ENCODE results near the gene ZNF154. TPM values are rescaled to one million over a fixed set of nuclear protein-coding genes. Genes with fewer than 3 reads are reported as not detected.

Gene ZNF154
- polyA plus RNA-seq, 4 donors: 0.27 to 16.7 (median 1.4) TPM; not detected in 1

DNA sequence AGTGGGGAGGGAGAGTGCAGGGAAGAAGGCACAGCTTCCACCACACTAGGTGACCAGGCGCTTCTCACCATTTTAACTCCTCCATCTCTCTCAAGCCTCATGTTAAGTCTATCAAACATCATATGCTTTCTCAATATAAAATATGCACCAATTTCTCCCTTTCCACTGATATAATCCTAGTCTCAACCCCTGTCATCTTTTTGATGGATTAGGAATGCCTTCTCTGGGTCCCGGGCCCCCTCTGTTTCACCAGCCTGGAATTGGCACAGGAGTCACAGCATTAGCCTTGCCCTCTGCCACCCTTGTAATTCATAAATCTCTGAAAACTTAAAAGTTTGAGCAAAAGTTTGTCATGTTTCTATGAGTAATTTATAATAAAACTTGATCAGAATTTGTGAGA lies 40.4 kb downstream of the ZNF154 start, which contains the start of gene ZSCAN4:
Gene ZSCAN4 (plus strand): TSS at position 301 of the 400 bp plus-strand sequence. CDS start 7,211 bp downstream, outside the sequence.
- Histone ChIP-seq H3K9me3 (ENCODE audit: control insufficient read depth in 2 of 2, insufficient read depth in 1 of 2, low read depth in 1 of 2, low read length in 1 of 2) (no peaks in the 10 kb centered on the region), H3K27me3 (ENCODE audit: control insufficient read depth in 3 of 3, insufficient read depth in 3 of 3, low read length in 3 of 3) (peaks cover 0 to 6% (median 4%) of the 10 kb centered on the region in 3 donors), H3K27ac (ENCODE audit: low read depth in 1 of 3, low read length in 2 of 3) (no peak within 1 kb of the TSS), H3K4me1 (ENCODE audit: control insufficient read depth in 3 of 3, insufficient read depth in 2 of 3, low read depth in 1 of 3, low read length in 2 of 3) (no peaks in the 10 kb centered on the region), H3K36me3 (ENCODE audit: control insufficient read depth in 3 of 3, insufficient read depth in 2 of 3, low read depth in 1 of 3, low read length in 3 of 3) (no peaks in the 10 kb centered on the region), H3K4me3 (ENCODE audit: low read depth in 1 of 3, low read length in 3 of 3) (no peak within 1 kb of the TSS)
- FAIRE-seq: no peak
- no peak for DNase-seq
- 88 to 100% (median 95%) methylated on average over 2 of the region's 2 CpGs for WGBS, 3 donors

DNA sequence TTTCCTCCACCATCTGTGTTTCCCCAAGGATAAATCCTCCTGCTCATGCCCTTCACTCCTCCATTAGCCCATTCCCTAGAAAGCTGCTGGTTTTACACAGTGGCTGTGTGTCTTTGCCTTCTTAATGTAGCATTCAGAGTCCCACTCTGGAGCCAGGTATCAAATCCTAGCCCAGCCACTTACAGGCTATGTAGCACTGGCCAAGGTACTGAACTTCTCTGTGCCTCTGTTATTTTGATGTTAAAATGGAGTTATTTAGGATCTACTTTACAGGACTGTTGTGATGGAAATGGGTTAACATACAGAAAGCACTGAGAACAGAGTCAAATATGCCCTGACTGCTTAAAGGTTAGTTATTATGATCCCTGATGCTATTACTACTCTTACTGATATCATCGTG lies 41.8 kb downstream of the ZNF154 start:
- H3K36me3 ChIP-seq (ENCODE audit: control insufficient read depth in 3 of 3, insufficient read depth in 2 of 3, low read depth in 1 of 3, low read length in 3 of 3): no peaks in the 10 kb centered on the region
- WGBS, 3 donors: 73 to 80% (median 79%) methylated on average over 1 of the region's 1 CpG

DNA sequence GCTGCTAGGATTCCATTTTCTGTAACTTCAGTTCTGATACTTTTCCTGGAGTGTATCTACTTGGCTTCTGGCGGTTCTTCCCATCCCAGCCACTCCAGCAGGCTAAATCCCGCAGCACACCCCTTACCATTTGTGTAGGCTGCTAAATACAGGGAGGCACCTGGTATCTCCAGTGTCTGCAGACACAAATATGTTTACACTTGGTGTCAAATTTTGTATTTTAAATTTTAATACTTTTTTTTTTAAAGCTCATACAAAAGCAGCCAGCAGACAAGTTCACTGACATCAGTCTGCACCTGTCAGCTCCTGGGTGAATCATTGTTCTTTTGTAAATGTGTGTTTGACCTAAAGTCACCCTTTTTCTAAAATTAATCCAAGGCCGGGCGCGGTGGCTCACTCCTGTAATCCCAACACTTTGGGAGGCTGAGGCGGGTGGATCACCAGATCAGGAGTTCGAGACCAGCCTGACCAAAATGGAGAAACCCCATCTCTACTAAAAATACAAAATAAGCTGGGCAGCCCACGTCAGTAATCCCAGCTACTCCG lies 43.7 kb downstream of the ZNF154 start:
- no peaks in the 10 kb centered on the region for H3K9me3 ChIP-seq (ENCODE audit: control insufficient read depth in 2 of 2, insufficient read depth in 1 of 2, low read depth in 1 of 2, low read length in 1 of 2)
- no peak overlapping the region for H3K4me3 ChIP-seq (ENCODE audit: low read depth in 1 of 3, low read length in 3 of 3)
- no peaks in the 10 kb centered on the region for H3K4me1 ChIP-seq (ENCODE audit: control insufficient read depth in 3 of 3, insufficient read depth in 2 of 3, low read depth in 1 of 3, low read length in 2 of 3)
- H3K36me3 ChIP-seq (ENCODE audit: control insufficient read depth in 3 of 3, insufficient read depth in 2 of 3, low read depth in 1 of 3, low read length in 3 of 3): no peaks in the 10 kb centered on the region
- H3K27ac ChIP-seq (ENCODE audit: low read depth in 1 of 3, low read length in 2 of 3): no peak overlapping the region
- WGBS, 3 donors: 83 to 88% (median 87%) methylated on average over 9 of the region's 9 CpGs
- FAIRE-seq (no peak), DNase-seq (no peak)
- peaks cover 0 to 4% (median 3%) of the 10 kb centered on the region in 3 donors for H3K27me3 ChIP-seq (ENCODE audit: control insufficient read depth in 3 of 3, insufficient read depth in 3 of 3, low read length in 3 of 3)

More for the DNA sequence above, 41.8 kb downstream of the ZNF154 start:
- Histone ChIP-seq H3K9me3 (ENCODE audit: control insufficient read depth in 2 of 2, insufficient read depth in 1 of 2, low read depth in 1 of 2, low read length in 1 of 2) (no peaks in the 10 kb centered on the region), H3K27me3 (ENCODE audit: control insufficient read depth in 3 of 3, insufficient read depth in 3 of 3, low read length in 3 of 3) (peaks cover 0 to 6% (median 4%) of the 10 kb centered on the region in 3 donors), H3K4me3 (ENCODE audit: low read depth in 1 of 3, low read length in 3 of 3) (no peak overlapping the region), H3K4me1 (ENCODE audit: control insufficient read depth in 3 of 3, insufficient read depth in 2 of 3, low read depth in 1 of 3, low read length in 2 of 3) (no peaks in the 10 kb centered on the region), H3K27ac (ENCODE audit: low read depth in 1 of 3, low read length in 2 of 3) (no peak overlapping the region)
- FAIRE-seq: no peak
- no peak for DNase-seq

DNA sequence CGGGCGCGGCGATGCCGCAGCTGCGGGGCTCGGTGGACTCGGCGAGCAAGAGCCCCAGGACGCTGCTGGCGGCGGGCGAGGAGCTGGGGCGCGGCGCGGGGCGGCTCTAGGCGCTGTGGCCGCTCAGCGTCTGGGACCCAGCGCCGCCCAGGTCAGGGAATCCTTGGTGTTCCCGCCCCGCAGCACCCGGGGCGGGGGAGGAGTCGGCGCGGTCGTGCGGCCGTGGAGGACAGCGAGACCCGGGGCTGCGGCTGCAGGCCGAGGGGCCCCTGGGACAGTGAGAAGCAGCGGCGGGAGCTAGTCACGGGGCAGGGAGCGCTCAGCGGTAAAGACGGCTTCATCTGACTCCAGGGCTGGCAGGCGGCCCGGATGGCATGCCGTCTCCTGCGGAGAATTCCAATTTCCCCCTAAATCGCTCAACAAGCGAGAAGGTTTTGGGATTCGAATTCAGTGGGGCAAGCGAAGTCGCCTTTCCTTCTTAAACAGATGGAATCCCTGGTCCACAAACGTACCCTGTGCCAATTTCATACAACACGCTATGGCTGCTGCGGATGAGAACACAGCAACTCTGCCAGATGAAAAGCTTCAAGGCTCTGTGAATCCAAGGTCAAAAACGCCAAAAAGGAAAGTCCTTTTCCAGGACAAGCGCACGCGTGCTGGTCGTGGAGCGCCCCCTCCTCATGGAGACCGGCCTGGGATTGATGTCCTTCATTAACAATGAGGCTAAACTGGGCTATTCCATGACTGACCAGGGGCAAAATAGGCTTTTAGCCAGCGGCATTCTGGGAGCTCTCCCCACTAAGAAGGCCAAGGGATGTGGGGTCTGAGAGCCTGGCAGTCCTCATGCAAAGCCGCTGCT lies 44.5 kb downstream of the ZNF154 start:
- WGBS, 3 donors: 3 to 7% (median 5%) methylated on average over 44 to 64 of the region's 64 CpGs
- Histone ChIP-seq H3K9me3 (ENCODE audit: control insufficient read depth in 2 of 2, insufficient read depth in 1 of 2, low read depth in 1 of 2, low read length in 1 of 2) (no peaks in the 10 kb centered on the region), H3K36me3 (ENCODE audit: control insufficient read depth in 3 of 3, insufficient read depth in 2 of 3, low read depth in 1 of 3, low read length in 3 of 3) (no peaks in the 10 kb centered on the region), H3K4me1 (ENCODE audit: control insufficient read depth in 3 of 3, insufficient read depth in 2 of 3, low read depth in 1 of 3, low read length in 2 of 3) (no peaks in the 10 kb centered on the region), H3K27me3 (ENCODE audit: control insufficient read depth in 3 of 3, insufficient read depth in 3 of 3, low read length in 3 of 3) (peaks cover 0 to 6% (median 4%) of the 10 kb centered on the region in 3 donors), H3K4me3 (ENCODE audit: low read depth in 1 of 3, low read length in 3 of 3) (peak overlapping the region in 2 of 3 donors; percentile 47 to 48), H3K27ac (ENCODE audit: low read depth in 1 of 3, low read length in 2 of 3) (peak overlapping the region in 2 of 3 donors; percentile 22 to 61)
- DNase-seq (peak; percentile 37 to 84), FAIRE-seq (no peak)

DNA sequence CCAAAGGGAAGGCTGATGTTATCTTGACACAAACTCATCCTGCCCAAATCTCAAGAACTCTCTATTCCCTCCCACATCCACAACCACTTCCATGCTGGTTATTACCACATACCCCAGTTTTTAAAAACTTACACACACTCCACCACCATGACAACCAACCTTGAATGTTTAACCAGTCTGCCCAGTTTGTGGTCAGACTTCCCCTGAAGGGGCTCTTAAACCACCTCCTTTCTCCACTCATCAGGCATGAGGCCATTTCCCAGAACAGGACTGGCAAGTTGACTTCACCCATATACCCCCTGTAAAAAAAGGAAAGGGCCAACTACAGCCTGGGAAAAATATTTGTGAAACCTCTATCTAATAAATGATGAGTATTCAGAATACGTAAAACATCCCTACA lies 52.7 kb downstream of the ZNF154 start:
- WGBS, 3 donors: 86 to 88% (median 88%) methylated on average over 1 of the region's 1 CpG

DNA sequence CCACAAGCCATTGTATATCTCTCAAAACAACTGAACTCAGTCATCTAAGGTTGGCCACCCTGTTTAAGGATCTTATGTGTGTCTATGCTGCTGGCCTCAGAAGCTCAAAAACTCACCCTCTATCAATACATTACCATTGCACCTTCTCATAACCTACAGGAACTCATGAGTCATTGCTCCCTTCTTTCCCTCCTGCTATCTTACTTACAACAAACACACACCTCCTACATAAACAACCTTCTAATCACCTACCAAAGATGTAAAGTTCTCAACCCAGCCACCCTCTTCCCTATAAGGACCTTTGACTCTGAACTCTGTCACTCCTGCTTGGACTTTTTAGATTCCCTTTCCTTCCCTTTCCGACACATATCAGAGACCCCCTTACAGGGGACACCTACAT lies 53.6 kb downstream of the ZNF154 start:
- 32 to 68% (median 38%) methylated on average over 1 of the region's 1 CpG for WGBS, 3 donors

More for the DNA sequence above, 52.7 kb downstream of the ZNF154 start:
- FAIRE-seq (no peak), DNase-seq (no peak)
- Histone ChIP-seq H3K9me3 (ENCODE audit: control insufficient read depth in 2 of 2, insufficient read depth in 1 of 2, low read depth in 1 of 2, low read length in 1 of 2) (peaks cover 1 to 8% of the 10 kb centered on the region in 2 donors), H3K4me1 (ENCODE audit: control insufficient read depth in 3 of 3, insufficient read depth in 2 of 3, low read depth in 1 of 3, low read length in 2 of 3) (no peaks in the 10 kb centered on the region), H3K27ac (ENCODE audit: low read depth in 1 of 3, low read length in 2 of 3) (no peak overlapping the region), H3K36me3 (ENCODE audit: control insufficient read depth in 3 of 3, insufficient read depth in 2 of 3, low read depth in 1 of 3, low read length in 3 of 3) (no peaks in the 10 kb centered on the region), H3K27me3 (ENCODE audit: control insufficient read depth in 3 of 3, insufficient read depth in 3 of 3, low read length in 3 of 3) (peaks cover 0 to 4% (median 0%) of the 10 kb centered on the region in 3 donors), H3K4me3 (ENCODE audit: low read depth in 1 of 3, low read length in 3 of 3) (no peak overlapping the region)

DNA sequence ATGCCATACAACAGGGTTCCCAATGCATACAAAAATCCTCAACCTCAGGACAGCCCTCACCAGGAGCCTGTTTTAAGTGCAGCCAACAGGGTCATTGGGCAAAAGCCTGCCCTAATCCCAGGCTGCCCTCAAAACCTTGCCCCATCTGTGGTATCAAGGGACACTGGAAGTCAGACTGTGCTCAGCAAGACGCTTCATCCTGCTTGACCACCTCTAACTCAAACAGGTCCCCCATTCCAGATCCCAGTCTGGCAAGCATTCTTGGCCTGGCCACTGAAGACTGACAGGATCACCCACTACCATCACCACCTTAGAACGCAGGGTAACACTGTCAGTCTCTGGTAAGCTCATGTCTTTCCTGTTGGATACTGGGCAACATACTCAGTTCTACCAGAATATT lies 55.3 kb downstream of the ZNF154 start:
- Histone ChIP-seq H3K4me1 (ENCODE audit: control insufficient read depth in 3 of 3, insufficient read depth in 2 of 3, low read depth in 1 of 3, low read length in 2 of 3) (no peaks in the 10 kb centered on the region), H3K36me3 (ENCODE audit: control insufficient read depth in 3 of 3, insufficient read depth in 2 of 3, low read depth in 1 of 3, low read length in 3 of 3) (no peaks in the 10 kb centered on the region), H3K9me3 (ENCODE audit: control insufficient read depth in 2 of 2, insufficient read depth in 1 of 2, low read depth in 1 of 2, low read length in 1 of 2) (peaks cover 1 to 8% of the 10 kb centered on the region in 2 donors), H3K27ac (ENCODE audit: low read depth in 1 of 3, low read length in 2 of 3) (no peak overlapping the region), H3K27me3 (ENCODE audit: control insufficient read depth in 3 of 3, insufficient read depth in 3 of 3, low read length in 3 of 3) (no peaks in the 10 kb centered on the region), H3K4me3 (ENCODE audit: low read depth in 1 of 3, low read length in 3 of 3) (no peak overlapping the region)
- DNase-seq: no peak
- 80 to 90% (median 88%) methylated on average over 2 of the region's 2 CpGs for WGBS, 3 donors
- FAIRE-seq: no peak

More for the DNA sequence above, 53.6 kb downstream of the ZNF154 start:
- Histone ChIP-seq H3K4me1 (ENCODE audit: control insufficient read depth in 3 of 3, insufficient read depth in 2 of 3, low read depth in 1 of 3, low read length in 2 of 3) (no peaks in the 10 kb centered on the region), H3K9me3 (ENCODE audit: control insufficient read depth in 2 of 2, insufficient read depth in 1 of 2, low read depth in 1 of 2, low read length in 1 of 2) (peaks cover 1 to 8% of the 10 kb centered on the region in 2 donors), H3K36me3 (ENCODE audit: control insufficient read depth in 3 of 3, insufficient read depth in 2 of 3, low read depth in 1 of 3, low read length in 3 of 3) (no peaks in the 10 kb centered on the region), H3K27ac (ENCODE audit: low read depth in 1 of 3, low read length in 2 of 3) (no peak overlapping the region), H3K27me3 (ENCODE audit: control insufficient read depth in 3 of 3, insufficient read depth in 3 of 3, low read length in 3 of 3) (peaks cover 0 to 4% (median 0%) of the 10 kb centered on the region in 3 donors), H3K4me3 (ENCODE audit: low read depth in 1 of 3, low read length in 3 of 3) (no peak overlapping the region)
- no peak for DNase-seq
- no peak for FAIRE-seq

DNA sequence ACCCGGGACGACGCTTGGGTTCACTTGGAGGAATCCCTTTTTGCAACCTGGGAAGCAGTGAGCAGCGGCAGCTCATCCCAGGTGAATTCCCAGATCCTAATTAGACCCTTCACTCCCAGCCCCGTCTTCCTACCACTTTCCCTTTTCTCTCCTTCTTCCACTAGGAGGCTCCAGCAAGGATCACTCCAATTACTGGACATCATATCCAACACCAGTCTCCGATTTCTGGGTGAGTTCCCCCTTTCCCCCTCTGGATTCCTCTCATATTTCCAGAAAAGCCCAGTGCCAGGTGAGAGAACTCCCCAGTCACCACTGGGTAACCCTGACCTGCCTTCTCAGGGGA lies 57.4 kb downstream of the ZNF154 start:
- FAIRE-seq (no peak), DNase-seq (no peak)
- Histone ChIP-seq H3K4me3 (ENCODE audit: low read depth in 1 of 3, low read length in 3 of 3) (no peak overlapping the region), H3K4me1 (ENCODE audit: control insufficient read depth in 3 of 3, insufficient read depth in 2 of 3, low read depth in 1 of 3, low read length in 2 of 3) (no peaks in the 10 kb centered on the region), H3K27me3 (ENCODE audit: control insufficient read depth in 3 of 3, insufficient read depth in 3 of 3, low read length in 3 of 3) (no peaks in the 10 kb centered on the region), H3K36me3 (ENCODE audit: control insufficient read depth in 3 of 3, insufficient read depth in 2 of 3, low read depth in 1 of 3, low read length in 3 of 3) (no peaks in the 10 kb centered on the region), H3K27ac (ENCODE audit: low read depth in 1 of 3, low read length in 2 of 3) (no peak overlapping the region), H3K9me3 (ENCODE audit: control insufficient read depth in 2 of 2, insufficient read depth in 1 of 2, low read depth in 1 of 2, low read length in 1 of 2) (peaks cover 1 to 12% of the 10 kb centered on the region in 2 donors)
- 39 to 56% (median 41%) methylated on average over 6 of the region's 6 CpGs for WGBS, 3 donors

All from small intestine (tissue), 7 donors.